Measurements from ENCODE around the gene CORO7. TPM values are rescaled to one million over a fixed set of nuclear protein-coding genes. Genes with fewer than 3 reads are reported as not detected.
A peak's percentile ranks its signal among the peaks of the same experiment; 100 is the strongest.
"Not testable (repeated sequence)": the region's sequence is repeated elsewhere in the genome, so short reads cannot be mapped to it uniquely, and the experiment has no call there.

CORO7 gene
- total RNA-seq, 1 donor from 2014 or later: 51.5 TPM

GRCh38 chr16:4347765-4348509 lies 68.5 kb downstream of the CORO7 start:
- intact Hi-C loops (cut with DNase I): no loop called here
- ATAC-seq (peak; percentile 10), DNase-seq (ENCODE audit: low spot score) (no peak)

- intact Hi-C loops (cut with DNase I): no loop called here
- peak; percentile 27 for ATAC-seq
- no peak for DNase-seq (ENCODE audit: low spot score)
Observed at GRCh38 chr16:4347010-4347409, 69.4 kb downstream of the CORO7 start.

GRCh38 chr16:4345836-4346781 lies 70.3 kb downstream of the CORO7 start:
- intact Hi-C loops (cut with DNase I): no loop called here
- DNase-seq (ENCODE audit: low spot score): no peak
- ATAC-seq: peak; percentile 1

GRCh38 chr16:4344983-4345835 lies 71.2 kb downstream of the CORO7 start:
- intact Hi-C loops (cut with DNase I): no loop called here
- peak; percentile 14 for ATAC-seq
- DNase-seq (ENCODE audit: low spot score): no peak

- intact Hi-C loops (cut with DNase I); ATAC-seq; DNase-seq (ENCODE audit: low spot score): not testable (repeated sequence)
Observed at GRCh38 chr16:4344300-4344982, 72.0 kb downstream of the CORO7 start.

- DNase-seq (ENCODE audit: low spot score): no peak
- ATAC-seq: no peak
- intact Hi-C loops (cut with DNase I): no loop called here
Observed at GRCh38 chr16:4342866-4343744, 73.3 kb downstream of the CORO7 start.

- DNase-seq (ENCODE audit: low spot score): no peak
- ATAC-seq: no peak
- intact Hi-C loops (cut with DNase I): no loop called here
Observed at GRCh38 chr16:4341250-4341649, 75.1 kb downstream of the CORO7 start.

GRCh38 chr16:4340443-4340842 lies 76.0 kb downstream of the CORO7 start:
- intact Hi-C loops (cut with DNase I): no loop called here
- no peak for ATAC-seq
- DNase-seq (ENCODE audit: low spot score): no peak

- DNase-seq (ENCODE audit: low spot score) (no peak), ATAC-seq (peak; percentile 8)
- intact Hi-C loops (cut with DNase I): no loop called here
Observed at GRCh38 chr16:4339909-4340308, 76.5 kb downstream of the CORO7 start.

GRCh38 chr16:4339455-4339854 lies 76.9 kb downstream of the CORO7 start:
- no peak for DNase-seq (ENCODE audit: low spot score)
- ATAC-seq: no peak
- intact Hi-C loops (cut with DNase I): no loop called here

- intact Hi-C loops (cut with DNase I): no loop called here
- ATAC-seq (peak; percentile 11), DNase-seq (ENCODE audit: low spot score) (no peak)
Observed at GRCh38 chr16:4338712-4339299, 77.6 kb downstream of the CORO7 start.

- no peak for DNase-seq (ENCODE audit: low spot score)
- peak; percentile 2 for ATAC-seq
- intact Hi-C loops (cut with DNase I): no loop called here
Observed at GRCh38 chr16:4338125-4338582, 78.2 kb downstream of the CORO7 start.

GRCh38 chr16:4337540-4338088 lies 78.8 kb downstream of the CORO7 start:
- ATAC-seq (no peak), DNase-seq (ENCODE audit: low spot score) (no peak)
- intact Hi-C loops (cut with DNase I): no loop called here

- intact Hi-C loops (cut with DNase I): no loop called here
Observed at GRCh38 chr16:4336701-4337539, 79.5 kb downstream of the CORO7 start.

GRCh38 chr16:4334724-4335495 lies 81.5 kb downstream of the CORO7 start:
- intact Hi-C loops (cut with DNase I): no loop called here
- ATAC-seq (no peak), DNase-seq (ENCODE audit: low spot score) (no peak)

More at GRCh38 chr16:4336701-4337539, 79.5 kb downstream of the CORO7 start:
- no peak for DNase-seq (ENCODE audit: low spot score)
- ATAC-seq: no peak
